Right renal cortex interstitium (tissue), 3 donors: ENCODE measurements around the gene C4orf50. TPM values are rescaled to one million over a fixed set of nuclear protein-coding genes. Genes with fewer than 3 reads are reported as not detected.

Experiments
- DNase-seq, 3 donors: peaks; one replicate each; pipeline ENCODE4 v3.0.0-alpha.2; 2013; ENCODE audit warnings: low read depth in 3 of 3, low spot score in 2 of 3
- polyA plus RNA-seq, 3 donors: library from polyadenylated mRNA; unstranded; fragments of 120-200 nt; gene quantifications; one replicate each; pipeline ENCODE4 v1.2.1, GENCODE V29; 2013; ENCODE audit not compliant: insufficient read length in 3 of 3

Gene C4orf50
- under 1 TPM in 2 of 3 donors, not detected in 1; 0.01 TPM for polyA plus RNA-seq

DNA sequence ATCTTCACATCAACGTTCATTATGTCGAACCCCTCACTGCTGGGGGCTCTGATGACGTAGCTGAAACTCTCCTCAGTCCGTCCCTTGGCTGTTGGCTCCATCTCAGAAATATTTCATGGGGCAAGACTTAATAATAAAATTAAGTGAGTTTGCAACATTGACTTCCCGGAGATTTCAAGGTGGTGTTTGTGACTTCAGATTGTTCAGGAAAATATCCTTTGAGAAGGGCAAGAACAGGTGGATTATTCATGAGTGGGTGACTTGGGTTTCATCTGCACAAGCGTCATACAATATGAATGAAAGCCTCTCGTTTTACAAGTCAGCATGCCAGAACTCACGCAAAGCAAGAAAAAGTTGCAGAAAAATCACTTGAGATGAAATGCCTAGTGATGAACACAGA, at the start of gene C4orf50:
Gene C4orf50, minus strand, starts transcription at position 101 of the 400 bp plus-strand sequence.
- DNase-seq: no peak

DNA sequence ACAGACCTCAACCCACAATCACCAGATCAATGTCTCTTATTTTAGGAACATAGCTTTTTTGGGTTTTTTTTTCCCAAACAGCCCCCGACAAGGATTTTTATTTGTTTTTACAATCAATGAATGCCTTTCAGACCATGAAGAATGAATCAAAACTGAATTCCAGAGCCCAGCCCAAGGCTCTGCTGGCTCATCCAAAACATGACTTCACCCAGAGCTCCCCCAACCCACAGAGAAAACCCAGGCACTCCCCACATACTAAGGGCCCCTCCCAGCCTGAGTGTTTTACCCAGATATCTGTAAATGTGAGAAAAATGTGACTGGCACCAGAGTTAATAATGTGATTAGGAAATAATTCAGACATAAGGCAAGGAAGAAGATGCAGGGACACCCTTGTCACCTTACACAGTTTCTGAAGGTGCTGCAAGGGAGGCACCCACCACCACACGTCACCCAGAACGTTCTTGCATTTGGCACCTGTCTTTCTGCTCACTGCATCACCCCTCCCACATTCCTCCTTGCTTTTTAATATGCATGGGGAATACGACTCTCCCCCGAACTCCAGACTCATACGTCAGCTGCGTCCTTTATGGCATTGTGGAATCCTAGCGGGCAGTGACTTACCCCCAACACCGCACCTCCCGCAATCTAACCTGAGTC, 47.8 kb upstream of the C4orf50 start:
- DNase-seq: no peak

DNA sequence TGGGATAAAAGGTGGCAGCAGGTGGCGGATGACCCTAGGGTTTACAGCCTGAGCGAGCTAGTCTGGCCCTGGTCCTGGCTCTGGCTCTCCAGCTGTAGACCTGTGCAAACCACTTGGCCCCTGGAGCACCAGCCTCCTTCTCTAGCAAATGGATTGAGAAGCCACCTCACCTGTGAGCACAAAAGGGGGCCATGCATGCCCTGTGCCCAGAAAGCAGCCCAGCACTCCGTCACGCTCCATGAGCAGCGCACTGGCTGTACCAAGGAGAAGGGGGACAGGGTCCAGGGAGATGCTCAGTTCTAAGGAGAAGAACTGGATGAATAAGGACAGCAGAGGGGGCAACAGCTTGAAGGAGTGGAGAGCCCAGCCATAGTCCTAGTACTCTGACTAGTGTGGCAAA, 46.9 kb upstream of the C4orf50 start:
- no peak for DNase-seq

DNA sequence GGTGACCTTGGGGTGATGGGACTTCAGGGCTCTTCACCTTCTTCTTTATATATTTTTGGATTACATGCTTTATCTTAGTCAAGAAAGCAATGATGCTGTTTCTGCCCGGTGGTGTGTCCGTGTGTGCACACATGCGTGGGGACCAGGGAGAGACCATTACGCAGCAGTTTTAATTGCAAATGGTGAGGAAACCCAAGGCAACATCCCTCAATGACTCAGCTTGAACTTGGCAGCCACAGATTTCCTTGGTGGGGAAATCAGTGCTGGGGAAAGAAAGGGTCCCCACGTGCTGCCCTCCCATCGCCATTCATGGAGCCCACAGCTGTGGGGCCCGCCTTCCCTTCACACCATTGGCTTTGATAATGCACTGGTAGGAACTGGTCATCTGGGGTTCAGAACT, 46.2 kb upstream of the C4orf50 start:
- no peak for DNase-seq

DNA sequence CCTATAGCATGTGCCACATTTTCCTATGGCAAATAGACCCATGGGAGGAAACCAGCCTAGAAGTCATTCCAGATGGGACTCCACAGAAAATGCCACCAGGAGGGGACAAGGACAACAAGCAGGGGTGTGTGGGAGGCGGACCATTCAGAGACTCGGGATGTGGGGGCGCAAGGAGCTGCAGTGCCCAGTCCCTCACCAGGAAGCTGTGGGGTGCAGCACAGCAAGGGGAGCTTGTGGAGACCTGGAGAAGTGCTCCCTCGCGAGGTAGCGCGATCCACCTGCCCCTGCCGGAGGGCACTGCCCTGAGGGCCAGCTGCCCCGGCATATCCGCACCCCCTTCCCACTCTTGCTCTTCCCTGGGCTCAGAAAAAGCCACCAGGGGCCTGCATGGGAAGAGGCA, 45.5 kb upstream of the C4orf50 start:
- DNase-seq: no peak

DNA sequence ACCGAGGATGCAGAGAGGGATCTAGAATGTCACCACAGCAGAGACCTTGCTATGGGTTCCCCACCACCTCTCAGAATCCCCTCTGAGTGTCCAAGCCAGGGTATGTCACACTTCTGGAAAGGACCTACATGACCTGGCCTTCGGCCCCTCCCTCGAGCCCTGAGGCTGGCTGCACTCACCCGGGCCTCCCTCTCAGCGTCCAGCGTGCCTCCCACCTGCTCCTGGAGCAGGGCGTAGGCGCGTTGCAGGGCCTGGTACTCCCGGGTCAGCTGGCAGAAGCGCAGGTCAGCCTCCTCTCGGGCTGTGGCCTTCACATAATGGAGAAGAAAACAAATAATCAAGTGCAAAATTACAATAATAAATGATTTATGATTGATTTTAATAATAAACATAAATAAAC, 43.9 kb upstream of the C4orf50 start:
- DNase-seq: no peak

DNA sequence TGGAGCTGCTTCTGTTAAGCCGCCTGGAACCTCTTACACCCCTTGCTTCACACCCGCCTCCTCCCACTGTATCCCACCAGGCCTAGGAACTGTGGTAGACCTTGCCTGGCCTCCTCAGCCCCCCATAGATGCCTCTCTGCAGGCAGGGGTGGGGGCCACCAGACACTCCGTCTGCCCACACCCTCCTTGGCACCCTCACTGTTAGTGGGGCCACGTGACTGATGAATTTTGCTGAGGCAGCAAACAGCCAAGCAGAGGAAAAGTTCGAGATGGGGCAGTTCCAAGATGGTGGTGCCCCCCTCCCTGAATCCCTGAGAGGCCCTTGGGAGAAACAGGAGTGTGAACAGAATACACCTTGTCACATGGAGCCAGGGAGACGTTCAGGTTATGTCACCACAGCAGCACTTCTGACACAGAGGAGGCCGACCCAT, 41.2 kb upstream of the C4orf50 start:
- DNase-seq: no peak

DNA sequence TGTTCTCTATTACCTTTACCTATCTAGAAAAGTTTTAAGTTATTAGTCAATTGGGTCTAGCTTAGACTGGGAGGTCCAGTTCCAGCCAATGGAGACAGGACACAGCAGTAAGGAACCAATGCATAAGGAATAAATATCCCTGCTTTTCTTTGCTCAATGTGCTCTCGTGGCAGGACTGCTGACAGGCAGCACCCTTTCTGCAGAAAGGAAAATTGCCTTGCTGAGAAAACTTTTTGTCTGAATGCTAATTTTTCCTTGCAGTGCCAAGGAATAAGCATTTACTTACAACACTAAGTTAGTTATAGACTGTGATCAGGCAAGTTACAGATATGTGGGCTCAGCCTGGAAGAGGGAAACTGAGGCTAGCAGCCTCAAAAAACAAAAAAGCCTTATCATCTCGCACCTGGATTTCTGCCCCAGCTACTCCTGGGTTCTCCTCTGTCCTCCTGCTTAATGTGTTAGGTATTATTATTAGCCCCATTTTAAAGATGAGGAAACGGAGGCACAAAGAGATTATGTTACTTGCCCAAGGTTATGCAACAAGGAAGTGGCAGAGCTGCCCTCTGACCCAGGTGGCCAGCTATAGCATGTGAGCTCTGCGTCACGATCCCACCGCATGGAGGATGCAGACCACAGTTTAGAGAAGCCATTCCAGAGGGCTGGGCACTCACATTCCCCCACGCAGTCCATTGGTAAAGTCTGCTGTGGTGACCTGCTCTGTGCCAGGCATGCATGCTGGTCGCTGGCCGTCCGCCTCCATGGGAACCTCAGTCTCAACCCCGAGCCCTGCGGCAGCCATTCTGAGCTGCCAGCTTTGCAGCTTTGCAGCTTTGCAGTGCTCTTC, 40.5 kb upstream of the C4orf50 start:
- DNase-seq: no peak

DNA sequence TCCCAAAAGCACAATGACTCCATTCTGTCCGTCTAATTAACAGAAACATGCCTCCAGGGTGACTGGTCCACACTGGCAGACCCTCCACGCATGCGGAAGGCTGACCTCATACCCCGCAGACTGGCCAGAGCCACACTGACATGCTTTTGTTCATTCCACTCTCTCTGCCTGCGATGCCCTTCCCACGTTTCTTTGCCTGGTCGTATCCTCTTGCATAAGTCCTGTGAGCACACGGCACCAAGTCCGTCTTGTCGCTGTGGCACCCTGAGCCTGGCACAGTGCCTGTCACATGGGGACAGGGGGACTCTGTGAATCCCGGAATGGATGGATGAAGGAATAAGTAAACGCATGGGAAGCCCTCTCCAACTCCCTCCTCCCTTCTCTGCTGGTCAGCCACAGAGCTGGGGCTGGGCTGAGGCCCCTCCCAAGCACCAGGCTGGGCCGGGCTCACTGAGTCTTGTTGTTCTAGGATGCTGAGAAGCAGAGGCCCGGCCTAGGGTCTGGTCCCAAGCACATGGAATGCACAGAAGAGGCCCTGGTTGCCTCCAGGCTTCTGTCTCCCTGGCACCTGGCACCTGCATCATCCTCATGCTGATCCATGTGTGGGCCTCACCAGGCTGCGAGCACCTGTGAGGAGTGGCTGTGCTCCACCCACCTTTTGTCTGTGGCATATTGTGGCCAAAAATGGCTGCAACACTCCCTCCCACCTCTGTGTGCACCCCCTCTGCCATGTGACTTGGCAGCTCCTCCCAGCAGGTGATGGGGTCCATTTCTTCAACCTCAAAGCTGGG, 38.9 kb upstream of the C4orf50 start:
- no peak for DNase-seq

DNA sequence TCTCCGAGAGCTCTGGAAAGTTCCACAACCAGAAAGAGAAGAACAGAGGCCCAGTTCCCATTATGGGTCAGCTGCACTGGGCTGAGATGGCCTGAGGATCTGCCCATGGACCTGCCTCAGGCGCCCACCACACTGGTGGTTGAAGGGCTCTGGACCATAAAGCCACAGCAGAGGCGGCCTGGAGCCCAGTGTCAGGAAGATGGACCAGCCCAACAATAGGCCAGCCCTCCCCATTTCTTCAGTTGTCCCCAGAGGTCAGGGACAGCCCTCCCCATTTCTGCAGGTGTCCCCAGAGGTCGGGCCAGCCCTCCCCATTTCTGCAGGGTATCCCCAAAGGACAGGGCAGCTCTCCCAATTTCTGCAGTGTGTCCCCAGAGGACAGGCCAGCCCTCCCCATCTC, 37.2 kb upstream of the C4orf50 start:
- DNase-seq: no peak

DNA sequence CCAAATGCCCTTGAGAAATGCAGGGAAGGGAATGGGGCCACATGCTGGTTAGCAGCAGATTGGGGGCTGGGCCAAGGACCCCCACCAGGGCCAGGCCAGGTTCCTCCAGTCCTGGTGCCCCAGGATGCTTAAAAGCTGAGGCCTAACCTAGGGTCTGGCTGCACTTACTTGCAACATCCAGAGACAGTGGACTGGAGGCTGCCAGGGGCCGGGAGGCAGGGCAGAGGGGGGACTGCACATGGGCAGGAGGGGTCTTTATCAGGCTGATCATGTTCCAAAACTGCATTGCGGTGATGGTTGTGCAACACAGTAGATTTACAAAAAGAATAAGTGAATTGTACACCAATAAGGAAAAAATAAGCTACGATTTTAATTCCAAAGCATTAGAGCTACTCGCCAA, 36.8 kb upstream of the C4orf50 start:
- no peak for DNase-seq

DNA sequence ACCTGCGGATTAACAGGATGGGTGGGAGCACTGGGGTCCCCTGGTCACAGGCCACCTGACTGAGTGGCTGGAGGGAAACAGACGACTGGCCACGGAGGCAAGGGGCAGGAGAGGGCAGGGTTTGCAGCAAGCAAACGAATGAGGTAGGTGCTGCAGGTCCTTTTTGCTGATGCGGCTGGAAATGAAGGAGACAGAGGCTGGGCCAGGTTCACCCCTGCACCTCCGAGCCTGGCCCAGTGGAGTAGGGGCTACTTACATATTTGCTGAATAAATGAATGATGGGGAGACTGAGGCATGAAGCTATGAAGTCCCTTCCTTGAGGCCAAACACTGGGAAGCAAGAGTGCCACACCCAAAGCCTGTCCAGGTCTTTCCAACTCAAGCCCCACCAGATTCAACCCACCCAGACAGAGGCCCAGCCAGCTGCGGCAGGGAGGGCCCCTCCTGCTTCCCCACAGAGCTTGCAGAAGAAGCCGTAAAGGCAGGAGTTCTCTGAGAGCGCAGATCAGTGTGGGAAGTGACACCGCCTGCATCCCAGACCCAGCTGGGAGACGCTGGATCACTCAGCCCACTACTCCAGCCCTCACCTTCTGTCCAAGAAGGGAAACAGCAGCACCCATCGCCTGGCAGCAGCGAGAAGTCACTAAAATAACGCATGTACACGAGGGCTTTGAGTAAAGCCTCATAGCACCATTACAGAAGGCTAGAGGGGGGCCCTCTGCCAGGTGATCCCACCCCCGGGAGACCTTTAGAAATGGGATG, 36.1 kb upstream of the C4orf50 start:
- no peak for DNase-seq

DNA sequence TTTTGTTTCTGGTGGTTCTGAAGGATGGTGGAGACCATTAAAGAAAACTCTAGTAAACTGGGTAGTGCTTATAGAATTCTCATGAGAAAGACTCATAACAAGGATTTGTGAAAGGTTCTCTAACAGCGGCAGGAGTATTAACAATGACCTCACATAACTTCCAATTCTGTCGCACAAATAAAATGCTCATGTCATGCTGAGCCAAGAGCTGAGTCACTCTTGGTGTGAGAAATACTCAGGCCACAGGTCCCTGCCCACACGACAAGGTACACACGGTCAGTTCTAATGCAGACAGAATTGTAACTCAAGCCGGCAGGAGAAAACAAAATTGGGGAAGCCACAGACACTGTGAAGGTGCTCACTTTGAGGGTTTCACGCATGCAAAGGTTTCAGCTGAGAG, 34.4 kb upstream of the C4orf50 start:
- no peak for DNase-seq

DNA sequence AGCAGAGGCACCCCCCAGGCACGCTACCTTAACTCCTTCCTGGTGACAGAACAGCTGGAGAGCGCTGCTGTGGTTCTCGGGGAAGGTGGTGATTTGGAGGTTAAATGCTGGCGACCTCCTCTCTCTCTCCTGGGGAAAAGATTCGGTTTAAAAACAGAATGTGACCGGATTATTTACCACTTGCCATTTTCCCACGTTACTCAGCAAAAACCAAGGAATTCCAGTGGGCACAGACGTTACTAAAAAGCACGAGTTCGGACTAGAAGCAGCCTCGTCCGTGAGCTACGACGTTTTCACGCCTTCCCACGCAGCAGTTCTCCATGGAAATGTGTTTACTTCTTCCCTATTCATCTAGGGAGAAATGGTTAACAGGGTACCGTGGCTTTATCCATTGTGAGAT, 32.3 kb upstream of the C4orf50 start:
- no peak for DNase-seq

DNA sequence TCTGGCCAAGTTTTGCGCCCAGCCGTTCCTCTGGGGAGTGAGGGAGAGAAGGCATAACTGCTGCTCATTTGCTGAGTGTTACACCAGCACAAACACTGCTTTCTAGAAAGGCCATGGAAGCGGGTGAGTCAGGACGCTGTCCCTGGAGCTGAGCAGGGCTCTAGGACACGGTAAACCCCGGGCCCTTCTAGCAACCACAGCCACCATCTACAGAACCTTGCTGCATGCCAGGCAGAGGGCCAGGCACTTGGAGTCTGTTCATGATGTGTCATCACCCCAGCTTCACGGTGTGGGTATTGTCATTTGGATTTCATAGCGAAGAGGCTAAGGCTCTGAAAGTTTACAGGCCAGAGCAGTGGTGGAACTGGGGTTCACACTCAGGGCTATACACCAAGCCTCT, 31.8 kb upstream of the C4orf50 start:
- DNase-seq: no peak

DNA sequence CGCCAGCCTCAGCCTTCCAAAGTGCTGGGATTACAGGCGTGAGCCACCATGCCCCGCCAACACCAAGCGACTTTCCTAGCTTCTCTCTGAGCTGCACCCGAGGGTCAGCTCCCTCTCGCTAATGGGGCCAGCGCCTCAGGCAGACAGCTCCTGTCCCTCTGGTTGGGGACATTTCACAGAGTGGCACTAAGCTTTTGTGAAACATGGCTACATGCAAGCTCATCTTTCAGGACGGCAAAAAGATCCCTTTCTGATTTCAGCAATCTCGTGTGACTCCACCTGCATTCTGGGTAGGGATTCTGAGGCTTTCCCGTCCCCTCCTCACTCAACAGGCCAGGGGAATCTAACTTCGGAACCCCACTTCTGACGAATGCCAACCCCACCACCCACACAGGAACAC, 31.0 kb upstream of the C4orf50 start:
- no peak for DNase-seq

DNA sequence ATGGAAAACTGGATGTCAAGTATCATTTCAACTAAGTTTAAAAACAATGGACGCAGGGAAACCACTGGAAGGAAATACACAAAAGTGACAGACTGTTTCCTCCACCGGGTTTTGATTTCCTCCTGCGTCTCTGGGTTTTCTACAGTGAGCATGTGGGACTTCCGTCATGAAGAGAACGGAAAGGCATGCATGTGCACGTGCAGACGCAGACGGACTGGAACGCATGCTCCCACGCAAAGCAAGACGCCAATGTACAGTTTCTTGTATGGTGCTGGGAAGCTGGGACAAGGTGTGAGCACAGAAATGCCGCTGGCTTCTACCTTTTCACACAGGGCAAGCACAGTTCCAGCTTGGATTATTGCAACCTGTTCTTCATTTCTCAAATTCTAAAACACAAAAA, 30.3 kb upstream of the C4orf50 start:
- no peak for DNase-seq

DNA sequence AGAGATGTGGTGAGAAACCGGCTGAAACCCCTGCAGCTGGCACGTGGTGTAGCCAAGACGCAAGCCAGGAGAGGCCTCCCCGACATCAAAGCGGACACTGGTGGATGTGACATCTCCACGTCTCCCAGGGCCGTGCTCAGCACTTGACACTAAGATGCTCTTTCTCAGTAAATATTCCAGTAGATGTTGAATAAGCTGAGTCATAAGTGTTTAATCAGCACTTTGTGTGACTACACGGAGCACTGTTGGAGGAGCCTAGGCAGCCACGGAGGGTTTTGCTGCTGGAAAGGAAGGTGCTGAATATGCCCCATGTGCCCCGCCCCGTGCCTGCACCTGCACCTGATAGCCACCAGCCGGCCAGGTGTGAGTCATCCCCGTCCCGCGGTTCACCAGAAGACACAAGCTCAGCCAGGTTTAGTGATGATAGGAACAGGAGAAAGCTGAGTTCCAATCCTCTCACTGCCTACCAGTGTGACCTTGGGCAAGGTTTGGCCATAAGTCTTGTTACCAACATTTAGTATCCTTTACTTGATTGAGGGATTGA, 29.0 kb upstream of the C4orf50 start:
- no peak for DNase-seq

DNA sequence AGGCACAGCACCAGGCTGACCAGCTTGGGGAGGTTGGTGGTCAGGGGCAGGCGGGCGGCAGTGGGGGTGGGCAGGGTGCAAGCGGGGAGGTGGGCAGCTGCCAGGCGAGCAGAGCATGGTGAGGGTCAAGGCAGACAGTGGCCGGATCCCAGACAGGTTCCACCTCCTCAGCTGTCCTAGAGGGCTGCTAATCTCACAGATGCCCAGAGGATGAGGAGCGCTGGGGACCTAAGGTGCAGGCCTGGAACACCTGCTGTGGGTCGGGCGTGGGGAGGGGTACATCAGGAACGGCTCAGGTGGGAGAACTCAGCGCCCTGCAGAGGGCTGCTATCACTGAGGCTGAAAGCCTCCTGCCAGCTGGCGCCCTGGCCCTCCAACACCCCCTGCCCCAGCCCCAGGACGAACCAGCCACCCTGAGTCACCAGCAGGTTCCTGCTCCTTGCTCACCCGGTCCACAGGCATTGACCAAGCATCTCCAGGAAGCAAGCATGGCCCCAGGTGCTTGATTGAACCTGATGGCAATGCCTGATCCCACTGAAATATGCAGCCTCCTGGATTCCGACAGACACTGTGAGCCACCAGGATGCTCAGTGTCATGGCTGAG, 28.4 kb upstream of the C4orf50 start:
- DNase-seq: no peak

DNA sequence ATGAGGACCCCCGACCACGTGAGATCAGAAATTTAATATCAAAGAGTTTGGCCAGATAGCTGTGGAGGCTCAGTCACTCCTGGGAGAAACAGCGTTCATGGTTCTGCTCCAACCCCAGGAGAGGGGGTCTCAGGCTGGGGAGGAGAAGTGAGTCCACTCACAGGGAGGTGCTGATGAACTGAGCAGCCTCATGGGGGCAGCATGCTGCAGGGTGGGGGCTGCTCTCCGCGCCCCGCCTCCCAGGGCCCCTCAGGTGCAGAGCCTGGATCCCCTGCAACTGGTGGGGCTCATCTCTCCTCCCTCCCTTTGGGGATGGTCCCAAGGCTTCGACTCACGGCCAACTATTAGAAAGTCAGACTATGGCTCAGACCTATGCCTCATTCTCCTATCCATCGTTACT, 26.6 kb upstream of the C4orf50 start:
- DNase-seq: no peak
